Activated CD8-positive, alpha-beta memory T cell treated with anti-CD3 and anti-CD28 coated beads for 36 hours (primary cell): ENCODE measurements around the gene SH3GLB2. TPM values are rescaled to one million over a fixed set of nuclear protein-coding genes. Genes with fewer than 3 reads are reported as not detected.
"Not testable (repeated sequence)": the region's sequence is repeated elsewhere in the genome, so short reads cannot be mapped to it uniquely, and the experiment has no call there.

Source experiments
- CTCF ChIA-PET: fragments of 350-600 bp; sonication (Branson Sonifier 250); formaldehyde crosslinking; loops from one replicate; lab custom pipeline; 2021; ENCODE audit warnings: antibody characterized with exemption; lab: Charles Lee
- POLR2A ChIA-PET: fragments of 350-600 bp; sonication (Branson Sonifier 250); formaldehyde crosslinking; loops from one replicate; lab custom pipeline; 2021; ENCODE audit warnings: antibody characterized with exemption; lab: Charles Lee
- total RNA-seq, 2 experiments: library from RNA; stranded (reverse); gene quantifications; one replicate each; pipeline ENCODE4 v1.2.3, GENCODE V29; 2021

SH3GLB2 gene
- total RNA-seq, 2 experiments from 2014 or later = 54.5 to 56.3 TPM

DNA sequence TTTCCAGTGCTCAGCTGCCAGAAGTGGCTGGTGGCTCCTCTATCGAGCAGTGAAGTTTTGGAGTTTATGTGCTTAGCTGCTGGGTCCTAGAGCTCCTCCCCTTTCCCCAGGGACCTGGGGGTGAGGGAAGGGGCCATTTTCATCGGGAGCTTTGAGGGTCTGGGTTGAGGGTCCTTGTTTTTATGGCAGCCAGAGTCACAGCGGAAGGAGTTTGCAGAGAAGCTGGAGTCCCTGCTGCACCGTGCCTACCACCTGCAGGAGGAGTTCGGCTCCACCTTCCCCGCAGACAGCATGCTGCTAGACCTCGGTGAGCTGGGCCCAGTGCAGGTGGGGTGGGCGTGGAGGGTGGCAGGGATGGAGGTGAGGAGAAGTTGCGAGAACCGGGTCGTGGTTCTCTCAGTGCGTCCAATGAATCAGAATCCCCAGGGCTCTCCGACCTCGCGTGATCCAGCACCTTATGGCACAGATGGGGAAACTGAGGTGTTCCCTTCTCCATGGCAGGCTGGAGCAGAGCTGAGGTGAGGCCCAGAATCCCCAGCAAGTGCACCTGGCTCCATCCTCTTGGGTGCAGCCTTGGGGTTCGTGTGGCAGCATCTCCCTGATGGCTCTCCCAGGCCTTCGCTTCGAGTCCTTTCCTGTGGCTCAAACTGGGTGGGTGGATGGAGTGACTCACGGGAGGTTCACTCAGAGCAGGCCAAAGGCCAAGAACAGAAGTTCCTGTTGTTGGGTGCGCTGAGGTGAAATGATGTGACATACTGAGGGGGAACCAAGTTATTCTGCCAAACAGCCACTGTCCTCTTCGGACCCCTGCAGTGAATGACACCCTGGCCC lies 31.0 kb upstream of the SH3GLB2 start:
- POLR2A ChIA-PET = no interaction called here
- CTCF ChIA-PET = no interaction called here

DNA sequence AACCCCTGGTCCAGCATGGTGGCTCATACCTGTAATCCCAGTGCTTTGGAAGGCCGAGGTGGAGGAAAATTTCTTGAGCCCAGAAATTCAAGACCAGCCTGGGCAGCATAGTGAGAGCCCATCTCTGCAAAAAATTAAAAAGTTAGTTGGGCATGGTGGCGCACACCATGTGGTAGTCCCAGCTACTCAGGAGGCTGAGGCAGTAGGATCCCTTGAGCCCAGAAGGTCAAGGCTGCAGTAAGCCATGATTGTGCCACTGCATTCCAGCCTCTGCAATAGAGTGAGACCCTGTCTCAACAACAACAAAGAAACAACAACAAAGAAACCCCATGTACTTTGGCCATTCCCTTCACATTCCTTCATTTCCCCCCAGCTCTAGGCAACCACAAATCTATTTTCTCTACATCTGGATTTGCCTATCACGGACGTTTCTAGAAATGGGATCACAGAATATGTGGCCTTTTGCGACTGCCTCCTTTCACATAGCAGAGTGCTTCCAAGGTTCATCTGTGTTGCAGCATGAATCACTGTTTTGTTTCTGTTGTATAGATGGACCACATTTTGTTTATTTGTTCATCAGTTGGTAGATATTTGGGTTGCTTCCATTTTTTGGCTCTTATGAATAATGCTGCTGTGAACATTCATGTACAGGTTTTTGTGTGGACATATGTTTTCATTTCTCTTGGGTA lies 26.2 kb upstream of the SH3GLB2 start:
- CTCF ChIA-PET = interaction anchor here (0.6 kb wide), 1 partner anchor 631 kb away, joined by 3 read pairs; no protein-coding TSS in a partner anchor
- POLR2A ChIA-PET = interaction anchor here (0.6 kb wide), 1 partner anchor 34 kb away, joined by 3 read pairs; no protein-coding TSS in a partner anchor

DNA sequence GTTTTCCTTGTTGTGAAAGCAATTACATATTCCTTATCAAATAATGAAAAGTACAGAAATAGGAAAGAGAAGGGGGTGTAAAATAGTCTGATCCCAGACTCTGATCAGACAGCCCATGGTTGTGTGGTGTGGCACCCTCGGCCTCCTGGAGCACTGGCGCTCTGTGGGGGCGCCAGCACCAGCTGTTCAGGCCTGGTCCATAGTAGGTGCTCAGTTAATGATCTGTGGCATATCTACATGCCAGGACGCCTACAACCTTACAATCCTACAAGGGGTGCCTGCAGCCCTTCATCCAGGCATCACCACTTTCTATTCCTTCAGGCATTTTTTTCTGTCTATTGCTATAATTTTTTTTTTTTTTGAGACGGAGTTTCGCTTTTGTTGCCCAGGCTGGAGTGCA lies 24.9 kb upstream of the SH3GLB2 start:
- ChIA-PET POLR2A (no interaction called here), CTCF (no interaction called here)

DNA sequence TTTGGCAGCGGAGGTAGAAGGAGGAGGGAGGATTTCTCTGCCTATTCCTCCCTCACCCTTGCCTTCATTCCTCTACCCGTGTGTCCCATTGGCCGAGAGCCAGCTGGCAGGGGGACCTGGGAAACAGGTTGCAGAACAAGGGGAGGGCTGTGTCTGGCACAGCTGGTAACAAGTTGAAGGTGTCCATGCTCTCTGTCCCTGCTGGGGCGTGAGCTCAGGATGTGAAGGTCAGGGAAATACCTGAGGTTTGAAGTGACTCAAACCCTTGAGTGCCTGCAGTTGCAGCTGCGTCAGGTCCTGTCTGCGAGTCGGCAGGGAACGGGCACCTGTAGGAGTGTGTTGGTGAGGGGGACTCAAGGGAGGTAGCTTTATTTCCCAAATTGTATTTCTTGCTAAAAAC lies 24.5 kb upstream of the SH3GLB2 start:
- POLR2A ChIA-PET = no interaction called here
- CTCF ChIA-PET = no interaction called here

DNA sequence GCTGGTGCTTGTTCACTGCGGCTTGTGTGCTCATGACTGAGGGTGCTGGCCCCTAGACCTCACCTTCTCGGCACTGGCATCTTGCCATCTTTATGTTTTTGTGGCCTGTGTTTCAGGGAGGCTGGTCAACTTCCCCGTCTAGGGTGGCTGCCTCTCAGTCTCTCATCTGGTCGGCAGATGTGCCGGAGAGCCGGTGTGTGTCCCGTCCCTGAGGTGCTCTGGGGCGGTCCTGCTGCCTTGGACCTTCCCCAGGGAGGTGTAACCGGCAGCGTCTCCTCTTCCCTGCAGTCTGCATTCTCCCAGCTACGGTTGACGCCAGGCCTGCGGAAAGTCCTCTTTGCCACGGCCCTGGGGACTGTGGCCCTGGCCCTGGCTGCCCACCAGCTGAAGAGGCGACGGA lies 13.9 kb upstream of the SH3GLB2 start:
- POLR2A ChIA-PET = no interaction called here
- CTCF ChIA-PET = no interaction called here

DNA sequence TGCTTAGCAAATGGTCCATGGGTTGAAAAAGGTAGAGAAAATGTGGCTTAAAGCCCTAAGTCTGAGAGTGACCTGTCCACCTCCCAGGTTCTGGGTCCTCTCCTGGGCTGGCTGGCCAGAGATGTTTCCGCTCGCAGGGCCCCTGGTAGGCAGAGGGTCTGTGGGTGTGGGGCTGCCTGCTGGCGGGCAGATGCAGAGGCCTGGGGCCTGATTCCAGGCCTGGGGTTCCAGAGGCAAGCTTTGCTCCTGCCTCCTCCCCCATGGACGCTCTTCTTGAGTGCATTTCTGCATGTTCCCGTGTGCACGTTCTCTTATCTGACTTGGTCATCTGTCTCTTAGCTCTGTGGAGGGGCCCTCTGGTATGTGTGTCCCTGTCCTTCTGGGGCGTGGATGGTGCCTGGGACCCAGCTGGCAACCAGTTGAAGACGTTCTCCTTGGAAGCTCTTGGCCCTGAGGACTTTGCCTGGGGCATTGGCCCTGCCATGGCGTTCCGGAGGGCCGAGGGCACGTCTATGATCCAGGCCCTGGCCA lies 12.0 kb upstream of the SH3GLB2 start:
- CTCF ChIA-PET = no interaction called here
- POLR2A ChIA-PET = interaction anchor here (0.5 kb wide), 1 partner anchor 79 kb away, joined by 6 read pairs; no protein-coding TSS in a partner anchor

DNA sequence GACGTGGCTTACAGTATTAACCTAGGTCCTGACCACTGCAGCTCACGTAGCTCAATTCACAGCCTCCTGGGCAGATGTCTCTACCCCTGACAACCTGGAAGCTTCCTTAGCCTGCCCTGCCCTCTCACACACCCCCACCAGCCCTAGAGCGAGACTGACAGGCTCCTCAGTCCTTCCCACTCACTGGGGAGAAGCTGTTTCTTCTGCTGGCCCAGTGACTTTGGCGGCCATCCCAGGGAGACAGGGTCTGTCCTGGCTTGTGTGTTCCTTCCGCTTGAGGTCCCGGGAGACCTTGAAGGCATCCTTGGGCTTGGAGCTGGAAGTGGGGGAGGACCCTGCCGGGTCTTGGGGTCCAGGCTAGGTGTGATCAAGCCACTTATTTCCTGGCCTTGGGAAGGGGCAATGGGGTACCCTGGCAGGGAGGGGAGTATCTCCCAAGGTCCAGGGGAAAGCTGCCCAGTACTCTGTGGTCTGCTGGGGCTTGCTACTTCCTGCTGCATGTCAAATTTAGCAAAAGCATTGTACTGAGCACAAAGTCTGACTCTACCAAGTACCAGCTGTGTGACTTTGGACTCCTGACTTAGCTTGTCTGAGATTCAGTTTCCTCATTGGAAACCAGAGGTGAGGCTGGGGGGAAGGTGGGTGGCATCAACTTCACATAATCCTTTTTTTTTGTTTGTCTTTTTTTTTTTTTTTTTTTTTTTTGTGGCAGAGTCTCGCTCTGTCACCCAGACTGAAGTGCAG lies 10.2 kb upstream of the SH3GLB2 start:
- ChIA-PET POLR2A (interaction anchor here (0.6 to 1.1 kb wide), 3 partner anchors 10 to 116 kb away, joined by 4 to 8 read pairs (median 4); partner anchors contain the start of gene SH3GLB2), CTCF (interaction anchor here (0.6 to 1.1 kb wide), 4 partner anchors 9 to 489 kb away, joined by 3 to 5 read pairs (median 4); no protein-coding TSS in a partner anchor)

DNA sequence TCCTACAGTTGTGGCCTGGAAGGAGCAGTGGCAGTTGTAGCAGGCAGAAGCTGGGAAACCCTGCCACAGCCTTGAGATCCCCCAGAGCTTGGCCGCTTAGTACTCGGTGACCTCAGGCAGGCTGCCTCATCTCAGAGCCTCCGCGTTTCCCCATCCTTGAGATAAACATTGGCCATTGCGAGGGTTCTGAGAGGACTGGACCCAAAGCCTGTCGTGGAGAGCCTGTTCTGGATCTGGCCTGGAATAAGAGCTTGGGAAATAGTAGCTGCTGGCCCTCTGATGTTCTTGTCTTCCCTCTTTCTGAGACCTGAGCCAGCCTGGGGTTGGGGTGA lies 9.6 kb upstream of the SH3GLB2 start:
- ChIA-PET POLR2A (interaction anchor here (1.1 kb wide), 1 partner anchor 10 kb away, joined by 4 read pairs; the partner anchor contains the start of gene SH3GLB2), CTCF (interaction anchor here (1.1 kb wide), 1 partner anchor 9 kb away, joined by 5 read pairs; no protein-coding TSS in a partner anchor)

DNA sequence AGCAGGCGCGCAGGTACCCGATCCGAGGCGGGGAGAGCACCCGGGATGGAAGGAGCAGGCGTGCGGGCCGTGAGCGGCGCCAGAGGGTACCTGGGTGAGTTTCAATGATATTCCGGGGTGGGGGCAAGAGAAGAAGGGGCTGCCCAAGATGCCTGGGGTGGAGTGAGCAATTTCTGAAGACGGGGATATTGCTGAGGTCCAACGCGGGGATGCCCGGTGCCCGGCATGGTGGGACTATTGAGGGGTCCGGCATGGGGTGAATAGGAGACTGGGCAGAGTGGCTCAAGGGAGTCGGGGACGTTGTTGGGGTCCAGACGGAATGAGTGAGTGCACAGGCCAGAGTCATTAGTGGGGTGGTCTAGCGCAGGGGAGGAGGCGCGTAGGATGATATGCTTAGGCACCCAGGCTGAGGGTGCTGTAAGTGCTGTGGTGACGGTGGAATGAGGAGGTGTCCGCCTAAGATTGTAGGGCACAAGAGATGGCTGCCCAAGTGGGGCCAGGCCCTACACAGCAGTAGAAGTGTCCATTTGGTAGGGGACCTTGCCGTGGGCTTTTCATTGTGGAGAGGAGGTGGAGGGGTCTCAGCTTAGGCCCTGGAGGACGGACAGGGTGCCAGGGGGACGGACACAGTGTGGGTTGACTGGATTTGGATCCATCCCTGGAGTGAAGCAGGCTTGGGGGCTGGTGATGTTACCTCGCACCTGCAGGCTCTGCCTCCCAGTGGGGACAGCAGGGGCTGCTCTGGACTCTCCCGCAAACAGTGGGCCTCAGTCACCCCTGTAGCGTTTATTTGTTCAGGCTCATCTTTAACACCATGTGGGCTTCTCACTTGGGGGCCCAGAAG lies 9.0 kb upstream of the SH3GLB2 start:
- CTCF ChIA-PET = no interaction called here
- POLR2A ChIA-PET = interaction anchor here (1.0 to 1.3 kb wide), 3 partner anchors 9 to 33 kb away, joined by 4 to 6 read pairs (median 5); no protein-coding TSS in a partner anchor

DNA sequence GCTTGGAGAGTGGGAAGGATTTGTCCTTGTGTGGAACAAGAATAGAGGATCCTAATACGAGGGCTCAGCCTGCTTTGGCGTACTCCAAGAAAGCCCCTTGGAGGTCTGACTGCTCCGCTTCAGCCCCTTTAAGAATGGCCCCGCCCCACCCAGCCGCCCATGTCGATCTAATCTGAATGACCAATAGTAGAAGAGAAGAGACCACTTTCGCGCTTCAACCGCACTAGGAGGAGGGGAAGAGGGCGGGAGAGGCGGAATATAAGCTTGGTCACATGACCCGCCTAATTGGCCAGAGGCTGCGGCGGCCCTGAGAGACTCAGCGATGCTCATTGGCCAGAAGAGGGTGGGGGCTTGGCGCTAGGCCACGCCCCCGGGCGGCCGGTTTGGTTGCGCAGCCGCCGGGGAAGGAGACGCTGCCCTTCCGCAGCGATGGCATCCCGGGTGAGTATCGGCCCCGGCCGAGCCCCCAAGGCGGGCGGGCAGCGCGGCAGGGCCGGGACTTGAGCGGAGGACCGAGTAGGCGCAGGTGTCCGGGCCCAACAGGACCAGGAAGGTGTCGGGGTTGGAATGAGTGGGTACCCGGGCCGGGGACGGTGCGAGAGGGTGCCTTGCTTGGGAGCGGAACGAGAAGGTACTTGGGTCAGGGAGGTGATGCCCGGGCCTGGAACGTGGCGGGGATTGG lies 8.3 kb upstream of the SH3GLB2 start, which contains the start of gene MIGA2:
MIGA2 (plus strand) TSS at position 386 of the 682 bp plus-strand sequence. CDS start 3,969 bp downstream, outside the sequence.
- POLR2A ChIA-PET = interaction anchor here (0.6 to 1.3 kb wide), 4 partner anchors 8 to 1693 kb away, joined by 4 to 6 read pairs (median 4); no protein-coding TSS in a partner anchor

DNA sequence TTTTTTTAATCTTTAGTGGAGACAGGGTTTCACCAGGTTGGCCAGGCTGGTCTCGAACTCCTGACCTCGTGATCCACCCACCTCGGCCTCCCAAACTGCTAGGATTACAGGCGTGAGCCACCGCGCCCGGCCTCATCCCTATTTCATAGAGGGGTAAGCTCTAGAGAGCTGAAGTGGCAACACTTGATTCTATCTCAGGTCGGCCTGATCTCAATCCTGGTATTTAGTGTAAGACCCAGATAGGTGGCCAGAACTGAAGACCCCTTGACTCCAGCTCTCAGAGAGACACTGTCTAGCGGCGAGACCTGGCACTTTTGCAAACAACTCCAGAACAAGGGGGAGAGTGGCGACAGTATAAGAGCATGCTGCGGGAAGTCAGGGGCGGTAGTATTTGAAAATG lies 7.7 kb upstream of the SH3GLB2 start:
- CTCF ChIA-PET = not testable (repeated sequence)
- POLR2A ChIA-PET = interaction anchor here (0.6 to 1.3 kb wide), 4 partner anchors 7 to 1693 kb away, joined by 4 to 6 read pairs (median 4); no protein-coding TSS in a partner anchor

More for the DNA sequence above, 8.3 kb upstream of the SH3GLB2 start, which contains the start of gene MIGA2:
- CTCF ChIA-PET = no interaction called here

DNA sequence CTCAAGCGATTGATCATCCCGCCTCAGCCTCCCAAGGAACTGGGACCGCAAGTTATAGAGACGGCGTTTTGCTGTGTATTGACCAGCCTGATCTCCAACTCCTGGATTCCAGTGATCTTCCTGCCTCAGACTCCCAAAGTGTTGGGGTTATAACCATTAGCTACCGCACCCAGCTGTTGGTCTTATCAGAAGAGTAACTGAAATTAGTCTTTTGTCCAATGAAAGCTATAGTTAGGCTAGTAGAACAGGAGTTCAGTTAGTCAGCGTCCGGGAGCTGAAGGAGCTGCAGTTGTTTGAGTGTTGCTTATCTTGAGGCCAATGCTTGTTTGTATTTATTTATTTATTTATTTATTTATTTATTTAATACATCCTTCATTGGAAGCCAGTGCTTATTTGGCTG lies 5.1 kb upstream of the SH3GLB2 start:
- POLR2A ChIA-PET = no interaction called here

DNA sequence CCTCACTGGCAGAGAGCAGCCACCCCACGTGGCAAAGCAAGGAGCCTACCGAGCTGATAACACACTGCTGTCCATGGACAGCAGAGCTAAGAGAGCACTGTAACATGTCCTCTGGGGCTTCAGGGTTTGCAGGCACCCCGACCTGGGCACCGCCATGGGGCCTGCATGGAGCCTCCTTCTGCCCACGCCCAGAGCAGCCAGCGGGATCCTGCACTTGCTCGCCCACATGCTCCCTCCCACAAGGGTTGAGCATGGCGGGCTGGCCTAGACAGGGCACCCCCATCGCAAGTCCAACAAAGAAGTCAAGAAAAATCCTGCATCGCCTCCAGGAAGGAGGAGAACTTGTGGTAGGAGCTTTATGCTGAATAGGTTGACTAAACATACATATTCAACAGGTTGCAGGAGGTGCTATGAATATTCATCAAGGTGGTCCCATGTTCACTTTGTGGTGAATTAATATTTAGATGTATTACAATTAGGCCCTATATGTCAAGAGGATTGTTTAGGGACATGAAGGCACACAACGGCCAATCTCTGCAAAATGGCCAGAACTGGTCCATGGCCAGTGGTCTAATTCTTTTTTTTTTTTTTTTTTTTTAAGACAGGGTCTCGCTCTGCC lies 4.5 kb upstream of the SH3GLB2 start:
- ChIA-PET CTCF (interaction anchor here (0.6 kb wide), 1 partner anchor 443 kb away, joined by 3 read pairs; no protein-coding TSS in a partner anchor), POLR2A (no interaction called here)

More for the DNA sequence above, 5.1 kb upstream of the SH3GLB2 start:
- CTCF ChIA-PET = no interaction called here

DNA sequence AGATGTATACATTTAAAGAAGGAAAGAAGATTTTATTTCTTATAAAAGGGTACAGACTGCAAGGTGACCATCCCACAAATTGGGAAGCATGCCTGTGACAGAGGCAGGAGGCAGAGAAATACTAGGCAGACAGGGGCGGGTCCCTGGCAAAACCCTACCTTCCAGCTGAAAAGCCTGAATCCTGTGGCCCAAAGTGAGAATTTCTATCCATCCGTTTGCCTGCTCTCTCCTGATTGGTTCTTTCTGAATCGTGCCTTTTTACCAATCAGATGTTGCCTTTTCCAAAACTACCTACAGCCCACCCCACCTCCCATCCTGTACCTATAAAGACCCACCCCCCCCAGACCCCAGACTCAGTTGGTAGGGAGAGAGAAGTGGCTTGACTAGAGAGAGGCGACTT lies 3.4 kb upstream of the SH3GLB2 start:
- ChIA-PET POLR2A (no interaction called here), CTCF (interaction anchor here (0.8 kb wide), 1 partner anchor 57 kb away, joined by 3 read pairs; no protein-coding TSS in a partner anchor)

DNA sequence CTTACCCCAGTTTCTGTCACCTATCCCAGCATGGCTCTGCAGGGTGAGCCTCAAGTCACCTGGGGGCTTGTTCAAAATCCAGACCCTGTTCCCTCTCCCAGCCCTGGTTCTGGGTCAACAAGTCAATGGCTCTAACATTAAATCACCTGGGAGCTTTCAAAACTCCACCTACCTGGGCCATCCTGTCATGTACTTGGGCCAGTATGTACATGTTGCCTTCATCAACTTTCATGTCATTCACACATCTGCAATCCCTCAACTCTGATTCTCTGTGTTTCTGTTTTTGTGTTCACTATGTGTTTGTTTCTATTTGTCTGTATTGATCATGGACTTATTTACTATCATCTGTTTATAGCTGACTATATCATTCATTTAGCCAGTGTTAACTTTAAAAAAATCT lies 2.1 kb upstream of the SH3GLB2 start:
- CTCF ChIA-PET = no interaction called here

DNA sequence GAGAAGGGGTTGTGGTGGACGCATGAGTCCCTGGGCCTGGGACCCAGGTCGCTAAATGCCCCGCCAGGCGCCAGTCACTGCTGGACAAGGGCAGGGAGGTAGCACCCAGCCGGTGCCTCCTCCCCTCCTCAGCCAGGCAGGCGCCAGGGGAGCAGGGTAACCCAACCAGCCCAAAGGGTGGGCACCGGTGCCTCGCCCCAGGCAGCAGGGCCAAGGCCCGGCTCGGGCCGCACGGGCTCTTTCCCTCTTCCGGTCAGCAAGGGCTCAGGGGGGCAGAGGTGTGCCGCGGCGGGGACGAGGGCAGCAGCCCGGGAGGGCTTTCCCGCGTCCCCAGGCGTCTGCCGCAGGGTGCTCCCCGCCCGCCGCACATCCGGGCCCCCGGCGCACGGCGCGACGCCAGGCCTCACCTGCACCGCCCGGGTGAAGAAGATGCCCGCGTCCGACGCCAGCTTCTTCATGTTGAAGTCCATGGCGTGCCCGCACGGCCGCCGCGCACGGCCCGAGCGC lies 393 bp downstream of the SH3GLB2 start:
- CTCF ChIA-PET = interaction anchor here (0.6 kb wide), 1 partner anchor 34 kb away, joined by 3 read pairs; no protein-coding TSS in a partner anchor
- POLR2A ChIA-PET = interaction anchor here (1.0 to 1.7 kb wide), 2 partner anchors 8 to 11 kb away, joined by 4 to 6 read pairs; partner anchors contain the start of gene MIGA2

More for the DNA sequence above, 2.1 kb upstream of the SH3GLB2 start:
- POLR2A ChIA-PET = no interaction called here
